Stimulated activated CD8-positive, alpha-beta memory T cell treated with anti-CD3 and anti-CD28 coated beads, Interleukin-7, amount 100 ng/mL, for 48 hours (primary cell): ENCODE data around the gene CWC25.
"Not testable (repeated sequence)": the region's sequence is repeated elsewhere in the genome, so short reads cannot be mapped to it uniquely, and the experiment has no call there.

ENCODE experiments used
- DNase-seq, 2 donors: peaks; one replicate each; pipeline ENCODE4 v3.0.0-alpha.2; 2020; ENCODE audit warnings: low read depth in 1 of 2; ENCODE audit errors: extremely low read depth in 1 of 2

Gene CWC25

GRCh38 chr17:38790148-38790707, 34.9 kb downstream of the CWC25 start:
- not testable (repeated sequence) for DNase-seq

- DNase-seq: no peak
Measured at GRCh38 chr17:38789185-38789584, 35.9 kb downstream of the CWC25 start.

GRCh38 chr17:38787999-38788398, 37.1 kb downstream of the CWC25 start:
- not testable (repeated sequence) for DNase-seq

GRCh38 chr17:38786372-38786771, 38.7 kb downstream of the CWC25 start:
- DNase-seq: no peak

GRCh38 chr17:38783227-38783626, 41.9 kb downstream of the CWC25 start:
- DNase-seq: no peak

- DNase-seq: no peak
Measured at GRCh38 chr17:38779965-38780752, 45.0 kb downstream of the CWC25 start.

- no peak for DNase-seq
Measured at GRCh38 chr17:38777641-38778250, 47.4 kb downstream of the CWC25 start.

- no peak for DNase-seq
Measured at GRCh38 chr17:38773258-38773657, 51.9 kb downstream of the CWC25 start.

- DNase-seq: no peak
Measured at GRCh38 chr17:38768417-38768816, 56.7 kb downstream of the CWC25 start.

GRCh38 chr17:38766341-38766740, 58.8 kb downstream of the CWC25 start:
- DNase-seq: no peak

- DNase-seq: no peak
Measured at GRCh38 chr17:38762231-38762630, 62.9 kb downstream of the CWC25 start.

GRCh38 chr17:38761612-38762011, 63.5 kb downstream of the CWC25 start:
- DNase-seq: no peak

- DNase-seq: no peak
Measured at GRCh38 chr17:38753071-38753506, 72.0 kb downstream of the CWC25 start.

GRCh38 chr17:38752308-38753070, 72.6 kb downstream of the CWC25 start, which contains the start of gene PSMB3:
PSMB3 (plus strand) TSS chr17:38752741; CDS start chr17:38752827, 86 bp downstream.
- DNase-seq: peak; percentile 93 to 98

- peak; percentile 54 to 62 for DNase-seq
Measured at GRCh38 chr17:38751808-38752307, 73.3 kb downstream of the CWC25 start.

GRCh38 chr17:38751144-38751807, 73.8 kb downstream of the CWC25 start:
- DNase-seq: no peak
